VCaP (cell line): ENCODE measurements around the gene ZNF148.

Source experiments
- H3K27ac ChIP-seq: fragments of 450-650 bp; 2 replicates; pipeline ENCODE4 v1.5.1; 2017
- TF ChIP-seq, protein P1 (sequence below): fragments of 450-650 bp; conservative IDR thresholded peaks from 2 replicates; pipeline ENCODE4 v1.5.1; 2017; ENCODE audit warnings: mild to moderate bottlenecking, moderate library complexity

The ZNF148 gene

GRCh38 chr3:125280668-125281361 is 94.3 kb downstream of the ZNF148 start:
- H3K27ac ChIP-seq: no peak overlapping the region
- TF ChIP-seq, protein P1, sequence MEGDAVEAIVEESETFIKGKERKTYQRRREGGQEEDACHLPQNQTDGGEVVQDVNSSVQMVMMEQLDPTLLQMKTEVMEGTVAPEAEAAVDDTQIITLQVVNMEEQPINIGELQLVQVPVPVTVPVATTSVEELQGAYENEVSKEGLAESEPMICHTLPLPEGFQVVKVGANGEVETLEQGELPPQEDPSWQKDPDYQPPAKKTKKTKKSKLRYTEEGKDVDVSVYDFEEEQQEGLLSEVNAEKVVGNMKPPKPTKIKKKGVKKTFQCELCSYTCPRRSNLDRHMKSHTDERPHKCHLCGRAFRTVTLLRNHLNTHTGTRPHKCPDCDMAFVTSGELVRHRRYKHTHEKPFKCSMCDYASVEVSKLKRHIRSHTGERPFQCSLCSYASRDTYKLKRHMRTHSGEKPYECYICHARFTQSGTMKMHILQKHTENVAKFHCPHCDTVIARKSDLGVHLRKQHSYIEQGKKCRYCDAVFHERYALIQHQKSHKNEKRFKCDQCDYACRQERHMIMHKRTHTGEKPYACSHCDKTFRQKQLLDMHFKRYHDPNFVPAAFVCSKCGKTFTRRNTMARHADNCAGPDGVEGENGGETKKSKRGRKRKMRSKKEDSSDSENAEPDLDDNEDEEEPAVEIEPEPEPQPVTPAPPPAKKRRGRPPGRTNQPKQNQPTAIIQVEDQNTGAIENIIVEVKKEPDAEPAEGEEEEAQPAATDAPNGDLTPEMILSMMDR: no peak

GRCh38 chr3:125278155-125278554 is 97.0 kb downstream of the ZNF148 start:
- TF ChIP-seq, protein P1: no peak
- no peak overlapping the region for H3K27ac ChIP-seq

- TF ChIP-seq, protein P1: no peak
- no peak overlapping the region for H3K27ac ChIP-seq
These were observed 104.0 kb downstream of the ZNF148 start for GRCh38 chr3:125271127-125271526.

- H3K27ac ChIP-seq: no peak overlapping the region
- TF ChIP-seq, protein P1: no peak
These were observed 107.7 kb downstream of the ZNF148 start for GRCh38 chr3:125267460-125267859.

DNA sequence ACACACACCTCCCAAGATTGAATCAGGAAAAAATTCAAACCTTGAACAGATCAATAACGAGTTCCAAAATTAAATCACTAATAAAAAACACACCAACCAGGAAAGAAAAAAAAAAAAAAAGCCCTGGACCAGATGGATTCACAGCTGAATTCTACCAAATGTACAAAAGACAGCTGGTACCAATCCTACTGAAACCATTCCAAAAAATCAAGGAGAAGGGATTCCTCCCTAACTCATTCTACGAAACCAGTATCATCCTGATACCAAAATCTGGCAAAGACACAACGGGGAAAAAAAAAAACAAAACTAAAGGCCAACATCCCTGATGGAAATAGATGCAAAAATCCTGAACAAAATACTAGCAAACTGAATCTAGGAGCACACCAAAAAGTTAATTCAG is 108.2 kb downstream of the ZNF148 start:
- TF ChIP-seq, protein P1: no peak
- H3K27ac ChIP-seq: no peak overlapping the region

- TF ChIP-seq, protein P1: no peak
- no peak overlapping the region; the same call in 1 of the 2 replicates for H3K27ac ChIP-seq
These were observed 113.0 kb downstream of the ZNF148 start for GRCh38 chr3:125262161-125262560.

DNA sequence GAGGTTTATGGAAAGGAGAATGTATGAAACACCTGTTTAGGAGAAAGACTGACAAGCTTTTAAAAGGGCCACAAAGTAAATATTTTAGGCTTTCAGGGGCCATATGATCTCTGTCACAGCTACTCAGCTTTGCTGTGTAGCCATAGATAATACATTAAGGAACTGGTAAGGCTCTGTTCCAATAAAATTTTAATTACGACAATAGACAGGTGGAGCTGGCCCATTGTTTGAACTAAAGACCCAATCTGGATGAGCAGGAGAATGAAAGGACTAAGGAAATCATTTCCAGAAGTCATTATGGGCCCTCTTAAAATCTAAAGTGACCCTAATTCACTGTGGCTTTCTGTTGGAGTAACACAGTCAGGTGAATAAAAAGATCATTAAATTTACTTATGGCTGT is 114.1 kb downstream of the ZNF148 start:
- TF ChIP-seq, protein P1: no peak
- peak overlapping the region; percentile 29 for H3K27ac ChIP-seq
